ENCODE data around the gene CYP27C1. TPM values are rescaled to one million over a fixed set of nuclear protein-coding genes. Genes with fewer than 3 reads are reported as not detected.
A peak's percentile ranks its signal among the peaks of the same experiment; 100 is the strongest.
"Not testable (repeated sequence)": the region's sequence is repeated elsewhere in the genome, so short reads cannot be mapped to it uniquely, and the experiment has no call there.

CYP27C1 gene
- total RNA-seq, 1 experiment from 2014 or later: 1.5 TPM

- no peak for DNase-seq (ENCODE audit: low read depth)
Measured at GRCh38 chr2:127174136-127174535, 46.0 kb downstream of the CYP27C1 start.

GRCh38 chr2:127173057-127173456, 47.0 kb downstream of the CYP27C1 start:
- DNase-seq (ENCODE audit: low read depth): peak; percentile 74

- no peak for DNase-seq (ENCODE audit: low read depth)
Measured at GRCh38 chr2:127172306-127172705, 47.8 kb downstream of the CYP27C1 start.

DNA sequence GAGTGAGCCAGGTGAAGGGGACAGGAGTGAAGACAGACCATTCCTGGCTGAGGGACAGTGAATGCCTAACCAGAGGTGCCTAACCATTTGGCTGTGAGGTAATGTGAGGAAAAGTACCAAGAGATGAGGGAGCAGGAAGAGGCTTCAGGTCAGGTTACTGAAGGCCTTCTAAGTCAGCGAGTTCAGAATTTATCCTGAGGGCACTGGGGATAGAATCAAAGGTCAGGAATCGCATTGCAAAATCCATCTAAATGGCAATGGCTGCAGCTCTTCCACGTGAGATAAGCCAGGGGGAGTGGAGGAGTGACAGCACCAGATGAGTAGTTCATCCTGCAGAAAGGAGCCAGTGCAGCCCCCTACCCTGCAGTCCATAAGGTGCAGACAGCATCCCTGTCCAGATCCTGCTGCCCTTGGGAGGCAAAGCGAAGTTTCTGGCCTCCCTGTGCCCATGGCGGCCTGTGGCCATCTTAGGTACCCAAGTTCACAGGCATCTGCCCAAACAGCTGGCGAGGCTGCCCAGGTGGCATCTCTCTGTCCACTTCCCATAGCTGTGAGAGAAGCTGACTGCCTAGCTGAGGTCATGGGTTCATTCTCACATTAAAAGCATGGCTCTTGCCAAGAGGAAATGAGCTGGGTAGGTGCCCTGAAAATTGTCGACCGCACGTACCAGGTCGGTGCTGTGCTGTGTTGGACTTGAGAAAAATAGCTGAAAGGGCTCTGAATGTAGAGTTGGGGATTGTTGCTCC, 49.5 kb downstream of the CYP27C1 start:
- no peak for DNase-seq (ENCODE audit: low read depth)

GRCh38 chr2:127170021-127170420, 50.1 kb downstream of the CYP27C1 start:
- DNase-seq (ENCODE audit: low read depth): no peak

GRCh38 chr2:127169066-127169660, 50.9 kb downstream of the CYP27C1 start:
- no peak for DNase-seq (ENCODE audit: low read depth)

DNA sequence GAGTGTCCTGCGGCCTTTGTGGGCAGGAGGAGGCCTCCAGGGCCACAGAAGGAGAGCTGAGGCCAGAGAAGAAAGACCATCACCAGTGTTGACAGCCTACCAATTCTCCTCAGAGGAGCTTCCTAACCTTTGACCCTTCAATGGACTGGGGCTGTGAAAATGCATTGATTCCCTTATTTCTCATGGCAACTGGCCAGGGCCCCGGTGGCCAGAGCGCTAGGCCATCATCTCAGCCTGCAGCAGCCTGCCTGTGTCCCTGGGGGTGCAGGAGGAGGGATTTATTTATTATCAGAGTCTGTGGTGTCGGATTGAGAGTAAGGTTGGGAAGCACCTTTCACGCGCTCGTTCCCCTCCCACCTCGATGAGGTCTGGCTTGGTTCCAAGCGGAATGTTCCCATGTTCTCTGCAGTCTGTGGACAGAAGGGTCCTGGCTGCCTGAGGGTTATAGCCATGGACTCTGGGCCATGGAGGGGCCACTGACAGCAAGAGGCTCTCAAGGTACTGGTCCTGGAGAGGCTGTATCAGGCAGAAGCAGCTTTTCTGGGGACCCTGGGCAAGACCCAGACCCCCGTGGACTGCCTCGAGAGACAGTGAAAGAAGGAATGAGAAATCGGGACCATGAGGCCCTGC, 53.8 kb downstream of the CYP27C1 start:
- no peak for DNase-seq (ENCODE audit: low read depth)

DNA sequence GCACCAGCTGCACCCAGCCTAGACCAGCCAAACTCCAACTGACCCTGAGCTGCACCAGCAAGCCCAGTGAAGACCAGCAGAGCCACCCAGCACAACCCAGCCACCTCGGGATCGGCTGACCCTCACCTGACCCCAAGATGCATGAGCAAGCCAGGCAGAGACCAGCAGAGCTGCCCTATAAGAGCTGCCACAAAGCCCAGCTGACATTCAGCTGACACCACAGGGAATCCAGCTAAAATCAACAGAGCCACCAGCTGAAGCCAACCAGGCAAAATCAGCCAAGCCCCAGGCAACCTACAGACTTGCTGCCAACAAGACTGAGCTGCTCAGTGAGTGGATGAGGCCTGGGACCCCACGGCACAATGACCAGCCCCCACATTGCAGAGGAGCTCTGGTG, 54.6 kb downstream of the CYP27C1 start:
- peak; percentile 24 for DNase-seq (ENCODE audit: low read depth)

- no peak for DNase-seq (ENCODE audit: low read depth)
Measured at GRCh38 chr2:127164761-127165538, 55.1 kb downstream of the CYP27C1 start.

DNA sequence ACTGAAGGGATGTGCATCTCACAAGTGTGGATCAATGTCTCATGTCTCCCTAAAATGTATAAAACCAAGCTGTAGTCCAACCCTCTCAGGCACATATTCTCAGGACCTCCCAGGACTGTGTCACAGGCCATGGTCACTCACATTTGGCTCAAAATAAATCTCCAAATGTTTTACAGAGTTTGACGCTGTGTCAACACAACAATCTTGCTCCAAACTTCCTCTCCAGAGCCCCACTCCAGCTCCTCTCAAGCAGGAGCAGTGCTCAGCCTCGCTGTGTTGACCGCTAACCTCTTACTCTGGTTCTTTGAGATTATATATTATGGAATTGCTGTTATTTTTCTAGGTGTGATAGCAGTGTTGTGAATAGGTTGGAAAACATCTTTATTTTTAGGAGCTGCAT, 56.2 kb downstream of the CYP27C1 start:
- DNase-seq (ENCODE audit: low read depth): no peak

- not testable (repeated sequence) for DNase-seq (ENCODE audit: low read depth)
Measured at GRCh38 chr2:127163090-127163406, 57.1 kb downstream of the CYP27C1 start.

DNA sequence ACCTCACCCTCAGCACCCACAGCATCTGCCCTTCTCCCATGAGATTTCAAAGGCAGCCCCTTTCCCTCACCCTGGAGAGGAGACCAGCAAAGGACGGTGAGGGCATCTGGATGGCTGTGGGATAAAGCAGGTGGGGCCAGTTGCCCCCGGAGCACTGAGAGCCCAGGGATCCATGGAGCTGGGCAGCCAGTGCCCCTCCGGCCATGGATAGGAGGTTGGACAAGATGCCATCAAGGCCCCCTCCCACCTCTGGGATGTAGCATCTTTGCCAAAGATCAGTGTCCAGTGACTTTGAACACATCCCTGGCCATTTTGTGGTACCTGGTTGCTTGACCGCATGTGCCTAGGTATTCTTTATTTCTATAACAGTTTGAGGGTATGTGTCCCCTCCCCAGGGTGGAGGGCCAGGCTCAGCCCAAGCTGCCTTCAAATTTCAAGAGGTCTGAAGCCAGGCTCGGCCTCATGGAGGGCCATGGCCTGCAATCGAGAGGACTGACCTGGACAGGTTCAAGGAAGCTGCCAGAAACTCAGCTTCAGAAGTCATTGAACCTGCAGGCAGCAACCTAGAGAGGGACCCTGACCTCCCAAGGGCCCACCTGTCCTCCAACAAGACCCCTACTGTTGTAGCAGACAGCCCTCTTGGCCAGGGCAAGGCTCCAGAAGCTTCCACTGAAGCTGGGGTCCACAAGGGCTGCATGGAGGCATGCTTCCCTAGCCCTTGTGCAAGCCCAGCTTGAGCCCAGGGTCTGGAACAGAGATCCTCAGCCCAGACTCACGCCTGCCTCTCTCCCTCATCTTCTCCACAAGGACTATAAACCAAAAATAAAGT, 57.6 kb downstream of the CYP27C1 start:
- DNase-seq (ENCODE audit: low read depth): no peak

GRCh38 chr2:127161176-127162136, 58.6 kb downstream of the CYP27C1 start:
- no peak for DNase-seq (ENCODE audit: low read depth)

DNA sequence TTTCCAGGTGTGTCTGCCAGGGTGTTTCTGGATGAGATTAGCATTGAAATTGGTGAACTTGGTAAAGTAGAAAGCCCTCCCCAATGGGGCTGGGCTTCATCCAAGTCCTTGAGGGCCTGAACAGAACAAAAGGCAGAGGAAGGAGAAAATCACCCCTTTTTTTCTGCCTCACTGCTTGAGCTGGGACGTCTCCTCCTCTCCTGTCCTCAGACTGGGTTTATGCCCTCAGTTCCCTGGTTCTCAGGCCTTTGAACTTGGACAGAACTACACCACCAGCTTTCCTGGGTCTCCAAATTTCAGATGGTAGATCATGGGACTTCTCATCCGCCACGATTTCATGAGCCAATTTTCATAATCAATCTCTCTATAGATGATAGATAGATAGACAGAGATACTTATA, 59.4 kb downstream of the CYP27C1 start:
- DNase-seq (ENCODE audit: low read depth): no peak

GRCh38 chr2:127159543-127159942, 60.6 kb downstream of the CYP27C1 start:
- no peak for DNase-seq (ENCODE audit: low read depth)

DNA sequence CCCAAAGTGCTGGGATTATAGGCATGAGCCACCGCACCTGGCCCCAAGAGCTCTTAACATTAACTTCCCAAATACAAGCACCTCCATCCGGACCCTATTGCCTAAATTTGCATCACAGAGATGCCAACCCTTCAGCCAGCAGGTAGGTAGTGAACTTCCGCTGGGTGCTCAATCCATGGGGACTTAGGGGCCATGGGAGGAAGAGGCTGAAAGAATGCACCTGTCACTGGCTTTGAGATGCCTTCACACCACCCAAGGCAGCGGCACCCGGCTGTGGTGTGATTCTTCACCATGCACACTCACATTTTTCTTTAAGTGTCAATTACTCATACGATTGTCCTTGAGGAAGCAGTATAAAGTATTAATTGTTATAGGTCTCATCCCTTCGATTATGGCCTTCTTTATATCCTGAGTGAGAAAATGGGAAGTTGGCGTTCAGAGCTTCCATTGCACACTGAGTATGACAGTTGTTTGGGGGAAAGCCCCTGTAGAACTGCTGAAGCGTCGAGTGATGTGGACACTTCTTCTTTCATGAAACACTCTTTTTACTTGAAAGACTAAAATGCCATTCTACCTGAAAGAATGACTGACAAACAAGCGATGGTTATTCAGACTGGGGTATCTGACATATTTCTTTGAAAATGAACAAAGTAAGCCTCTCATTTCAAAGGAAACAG, 61.3 kb downstream of the CYP27C1 start:
- DNase-seq (ENCODE audit: low read depth): no peak

DNA sequence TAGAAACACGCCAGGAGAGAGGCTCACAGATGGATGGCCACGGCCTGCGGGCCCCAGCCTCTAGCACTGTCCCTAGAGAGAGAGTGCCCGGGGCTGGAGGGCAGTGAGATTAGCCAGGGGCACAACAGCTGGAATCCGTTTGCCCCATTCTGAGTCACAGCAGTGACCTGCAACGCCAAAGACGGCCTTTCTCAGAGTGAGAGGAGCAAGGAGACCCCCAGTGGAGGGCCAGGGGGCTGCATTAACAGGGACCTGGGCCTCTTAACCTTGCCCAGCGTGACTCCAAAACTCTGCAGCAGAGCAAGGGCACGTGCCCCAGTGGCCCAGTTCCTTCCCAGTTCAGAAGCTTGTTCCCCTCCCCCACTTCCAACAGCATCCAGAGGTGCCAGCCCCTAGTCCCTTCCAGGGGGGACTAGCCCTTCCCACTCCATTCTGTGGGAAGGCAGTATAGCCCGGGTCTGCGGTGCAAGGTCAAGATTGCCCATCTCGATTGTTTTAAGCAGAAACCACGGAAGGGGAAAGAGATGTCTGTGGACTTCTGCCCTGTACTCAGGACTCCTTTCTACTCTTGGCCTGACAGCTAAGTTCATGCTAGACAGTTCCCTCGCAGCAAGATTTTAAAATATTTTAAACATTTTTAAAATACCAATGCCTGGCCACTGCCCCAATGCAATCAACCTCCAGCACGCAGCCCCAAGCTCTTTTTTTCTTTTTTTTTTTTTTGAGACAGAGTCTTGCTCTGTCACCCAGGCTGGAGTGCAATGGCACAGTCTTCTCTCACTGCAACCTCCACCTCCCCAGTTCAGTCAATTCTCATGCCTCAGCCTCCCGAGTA, 62.2 kb downstream of the CYP27C1 start:
- DNase-seq (ENCODE audit: low read depth): no peak

DNA sequence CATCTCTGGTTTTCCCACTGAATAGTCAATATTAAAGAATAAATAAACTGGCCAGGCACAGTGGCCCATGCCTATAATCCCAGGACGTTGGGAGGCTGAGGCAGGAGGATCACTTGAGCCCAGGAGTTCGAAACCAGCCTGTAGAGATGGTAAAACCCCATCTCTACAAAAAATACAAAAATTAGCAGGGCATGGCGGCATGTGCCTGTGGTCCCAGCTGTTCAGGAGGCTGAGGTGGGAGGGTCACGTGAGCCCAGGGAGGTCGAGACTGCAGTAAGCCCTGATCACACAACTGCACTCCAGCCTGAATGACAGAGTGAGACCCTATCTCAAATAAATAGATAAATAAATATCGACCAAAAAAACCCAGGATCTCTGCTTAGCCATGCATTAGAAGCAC, 63.0 kb downstream of the CYP27C1 start:
- DNase-seq (ENCODE audit: low read depth): no peak

DNA sequence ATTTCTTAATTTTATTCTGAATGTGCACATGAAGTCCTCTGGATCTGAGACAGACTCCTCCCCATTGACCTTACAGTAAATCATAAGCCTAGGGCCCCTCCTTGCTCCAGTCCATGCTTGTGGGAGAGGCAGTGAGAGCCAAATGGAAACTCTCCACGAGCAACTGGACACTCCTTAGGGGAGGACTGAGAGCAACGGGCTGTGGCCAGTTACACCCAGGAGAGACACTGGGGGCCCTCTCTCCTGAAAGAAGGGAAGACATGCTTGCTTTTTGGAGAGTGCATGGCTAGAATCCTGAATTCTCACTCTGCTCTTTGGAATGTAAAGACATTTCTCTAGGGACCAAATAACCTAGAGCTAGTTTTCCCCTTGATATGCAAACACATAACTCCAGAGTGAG, 64.2 kb downstream of the CYP27C1 start:
- DNase-seq (ENCODE audit: low read depth): no peak

All from HT1080 (cell line).